SK-N-SH (cell line): ENCODE results near the gene PAN2. TPM values are rescaled to one million over a fixed set of nuclear protein-coding genes. Genes with fewer than 3 reads are reported as not detected.
A peak's percentile ranks its signal among the peaks of the same experiment; 100 is the strongest.

Experiments
- CTCF ChIA-PET: fragments of 300-600, 350-600 bp; formaldehyde crosslinking; extraction: SDS; loops from one replicate; lab custom pipeline; 2021; lab: Yijun Ruan, JAX
- POLR2A ChIA-PET: fragments of 350-600 bp; sonication (Branson Sonifier 250); formaldehyde crosslinking; extraction: SDS; loops from one replicate; lab custom pipeline; 2020; ENCODE audit warnings: antibody characterized with exemption, inconsistent platforms; lab: Yijun Ruan, JAX
- DNase-seq: peaks from one replicate; pipeline ENCODE4 v3.0.0; 2012
- H2AFZ ChIP-seq: fragments of 200-600 bp; sonication (generic); 2 replicates; pipeline ENCODE4 v1.8.1; 2016; ENCODE audit warnings: antibody characterized with exemption, mild to moderate bottlenecking, low read depth
- H3F3A ChIP-seq: fragments of 200-600 bp; sonication (generic); replicated peaks from 2 replicates; pipeline ENCODE3; 2016; ENCODE audit warnings: antibody characterized with exemption, mild to moderate bottlenecking; ENCODE audit not compliant: insufficient read depth
- H3K27ac ChIP-seq, 2 experiments: fragments of 200-500 bp in 1 of 2; fragments of 200-600 bp in 1 of 2; sonication (Bioruptor generic) in 1 of 2; sonication (generic), shearing (Covaris generic) in 1 of 2; 2 replicates each; pipeline versions ENCODE4 v1.5.1 to v1.6.1; 2014 to 2016; ENCODE audit warnings: low read depth in 2 of 2, inconsistent platforms in 1 of 2, low read length in 1 of 2, mild to moderate bottlenecking in 1 of 2, mixed read lengths in 1 of 2
- H3K27me3 ChIP-seq: fragments of 200-600 bp; sonication (generic), shearing (Covaris generic); 2 replicates; pipeline ENCODE4 v1.6.1; 2016; ENCODE audit warnings: mixed run types; ENCODE audit not compliant: insufficient read depth
- H3K36me3 ChIP-seq, 2 experiments: fragments of 200-500 bp in 1 of 2; fragments of 200-600 bp in 1 of 2; sonication (Bioruptor generic) in 1 of 2; sonication (generic) in 1 of 2; replicated peaks in 1 of 2; 2 replicates each; pipeline versions ENCODE3 to v1.5.1; 2014 to 2016; ENCODE audit warnings: low read length in 1 of 2, mild to moderate bottlenecking in 1 of 2; ENCODE audit not compliant: insufficient read depth in 2 of 2, control insufficient read depth in 1 of 2
- H3K4me1 ChIP-seq, 2 experiments: fragments of 200-500 bp in 1 of 2; fragments of 200-600 bp in 1 of 2; sonication (Bioruptor generic) in 1 of 2; sonication (generic), shearing (Covaris generic) in 1 of 2; 2 replicates each; pipeline versions ENCODE4 v1.5.1 to v1.6.1; 2014 to 2016; ENCODE audit warnings: low read depth in 1 of 2, low read length in 1 of 2, mixed run types in 1 of 2; ENCODE audit not compliant: insufficient read depth in 2 of 2, control insufficient read depth in 1 of 2
- H3K4me2 ChIP-seq: fragments of 200-600 bp; sonication (generic), shearing (Covaris generic); 2 replicates; pipeline ENCODE4 v1.6.1; 2017; ENCODE audit warnings: mixed run types
- H3K4me3 ChIP-seq, 2 experiments: fragments of 200-500 bp in 1 of 2; fragments of 200-600 bp in 1 of 2; sonication (Bioruptor generic) in 1 of 2; sonication (generic), shearing (Covaris generic) in 1 of 2; 2 replicates each; pipeline versions ENCODE4 v1.5.1 to v1.8.1; 2014 to 2016; ENCODE audit warnings: low read depth in 2 of 2, inconsistent platforms in 1 of 2, low read length in 1 of 2, mild to moderate bottlenecking in 1 of 2, mixed read lengths in 1 of 2, moderate library complexity in 1 of 2
- H3K79me2 ChIP-seq: fragments of 200-600 bp; sonication (generic); 2 replicates; pipeline ENCODE4 v1.8.1; 2017; ENCODE audit warnings: mild to moderate bottlenecking; ENCODE audit not compliant: insufficient read depth
- H3K9ac ChIP-seq: fragments of 200-600 bp; sonication (generic); 2 replicates; pipeline ENCODE4 v1.6.1; 2017; ENCODE audit warnings: mixed run types
- H3K9me2 ChIP-seq: fragments of 200-600 bp; sonication (generic); 2 replicates; pipeline ENCODE4 v1.6.1; 2017; ENCODE audit warnings: mixed run types
- H3K9me3 ChIP-seq: fragments of 200-600 bp; sonication (generic); 2 replicates; pipeline ENCODE4 v1.6.1; 2017; ENCODE audit warnings: mixed run types, mild to moderate bottlenecking, moderate library complexity
- H4K20me1 ChIP-seq: fragments of 200-600 bp; sonication (generic); 2 replicates; pipeline ENCODE4 v1.6.1; 2017; ENCODE audit warnings: mild to moderate bottlenecking, mixed run types; ENCODE audit not compliant: insufficient read depth
- EP300 ChIP-seq, 2 experiments: IDR thresholded peaks; 2 replicates each; pipeline versions ENCODE4 v1.4.0 to v1.6.1; 2012; ENCODE audit warnings: borderline replicate concordance in 1 of 2, low read depth in 1 of 2, low read length in 1 of 2
- EZH2phosphoT487 ChIP-seq: fragments of 200-600 bp; sonication (generic); IDR thresholded peaks from 2 replicates; pipeline ENCODE4 v1.6.1; 2017; ENCODE audit warnings: low read depth, mixed run types, mild to moderate bottlenecking, antibody characterized with exemption, moderate library complexity, borderline replicate concordance
- FOXJ3 ChIP-seq: sonication (generic); formaldehyde crosslinking; IDR thresholded peaks from 2 replicates; pipeline ENCODE4 v1.5.1; 2020; ENCODE audit warnings: mild to moderate bottlenecking, missing genetic modification reagents
- GABPA ChIP-seq: IDR thresholded peaks from 2 replicates; pipeline ENCODE4 v1.4.0; 2012; ENCODE audit warnings: low read depth, mild to moderate bottlenecking
- MXI1 ChIP-seq: IDR thresholded peaks from 2 replicates; pipeline ENCODE4 v1.6.1; 2012; ENCODE audit warnings: mild to moderate bottlenecking, low read depth, low read length, improper control_type of control experiment
- NFIC ChIP-seq: IDR thresholded peaks from 2 replicates; pipeline ENCODE4 v1.4.0; 2012; ENCODE audit warnings: borderline replicate concordance
- NRF1 ChIP-seq: IDR thresholded peaks from 2 replicates; pipeline ENCODE4 v1.6.1; 2012; ENCODE audit warnings: low read depth, mild to moderate bottlenecking, low read length
- POLR2AphosphoS5 ChIP-seq: IDR thresholded peaks from 2 replicates; pipeline ENCODE4 v1.6.1; 2012; ENCODE audit warnings: low read depth, low read length
- RCOR1 ChIP-seq: fragments of 150-350 bp; IDR thresholded peaks from 2 replicates; pipeline ENCODE4 v1.6.1; 2017; ENCODE audit warnings: antibody characterized with exemption, low read length
- RFX5 ChIP-seq: IDR thresholded peaks from 2 replicates; pipeline ENCODE4 v1.6.1; 2012; ENCODE audit warnings: mild to moderate bottlenecking, improper control_type of control experiment, low read length
- RXRA ChIP-seq: IDR thresholded peaks from 2 replicates; pipeline ENCODE4 v1.4.0; 2012; ENCODE audit warnings: low read depth, mild to moderate bottlenecking, borderline replicate concordance
- SIN3A ChIP-seq: IDR thresholded peaks from 2 replicates; pipeline ENCODE4 v1.6.1; 2012; ENCODE audit warnings: low read depth, mild to moderate bottlenecking, low read length, moderate library complexity, borderline replicate concordance
- SMC3 ChIP-seq: IDR thresholded peaks from 2 replicates; pipeline ENCODE4 v1.6.1; 2012; ENCODE audit warnings: low read depth, low read length, improper control_type of control experiment
- TAF1 ChIP-seq: IDR thresholded peaks from 2 replicates; pipeline ENCODE4 v1.6.1; 2012; ENCODE audit warnings: low read depth, mild to moderate bottlenecking, low read length, moderate library complexity, borderline replicate concordance
- TEAD4 ChIP-seq: IDR thresholded peaks from 2 replicates; pipeline ENCODE4 v1.4.0; 2012; ENCODE audit warnings: mild to moderate bottlenecking, borderline replicate concordance; ENCODE audit not compliant: insufficient read depth
- USF2 ChIP-seq: fragments of 150-350 bp; IDR thresholded peaks from 2 replicates; pipeline ENCODE4 v1.6.1; 2017; ENCODE audit warnings: antibody characterized with exemption, low read length, low read depth, borderline replicate concordance
- YY1 ChIP-seq: IDR thresholded peaks from 2 replicates; pipeline ENCODE4 v1.4.0; 2012; ENCODE audit warnings: low read depth, mild to moderate bottlenecking
- ZBTB33 ChIP-seq: IDR thresholded peaks from 2 replicates; pipeline ENCODE4 v1.4.0; 2012; ENCODE audit warnings: low read depth, borderline replicate concordance
- WGBS: methylation state at CpG from one replicate; pipeline ENCODE4 v1.1.6; 2017; ENCODE audit warnings: low lambda C conversion rate; 5-methylcytosine and 5-hydroxymethylcytosine counted together
- polyA plus RNA-seq, 3 experiments: library from polyadenylated mRNA; depleted of rRNA; stranded (reverse); fragments of >200 nt; gene quantifications; 2 replicates each; pipeline ENCODE4 v1.2.3, GENCODE V29; 2012
- TF ChIP-seq, protein P1 (sequence below): fragments of 200-600 bp; sonication (generic); IDR thresholded peaks from 2 replicates; pipeline ENCODE4 v1.6.1; 2017; ENCODE audit warnings: antibody characterized with exemption, mild to moderate bottlenecking, moderate library complexity
- TF ChIP-seq, protein P2 (sequence below): IDR thresholded peaks from 2 replicates; pipeline ENCODE4 v1.4.0; 2012; ENCODE audit warnings: low read depth

PAN2 gene, protein sequence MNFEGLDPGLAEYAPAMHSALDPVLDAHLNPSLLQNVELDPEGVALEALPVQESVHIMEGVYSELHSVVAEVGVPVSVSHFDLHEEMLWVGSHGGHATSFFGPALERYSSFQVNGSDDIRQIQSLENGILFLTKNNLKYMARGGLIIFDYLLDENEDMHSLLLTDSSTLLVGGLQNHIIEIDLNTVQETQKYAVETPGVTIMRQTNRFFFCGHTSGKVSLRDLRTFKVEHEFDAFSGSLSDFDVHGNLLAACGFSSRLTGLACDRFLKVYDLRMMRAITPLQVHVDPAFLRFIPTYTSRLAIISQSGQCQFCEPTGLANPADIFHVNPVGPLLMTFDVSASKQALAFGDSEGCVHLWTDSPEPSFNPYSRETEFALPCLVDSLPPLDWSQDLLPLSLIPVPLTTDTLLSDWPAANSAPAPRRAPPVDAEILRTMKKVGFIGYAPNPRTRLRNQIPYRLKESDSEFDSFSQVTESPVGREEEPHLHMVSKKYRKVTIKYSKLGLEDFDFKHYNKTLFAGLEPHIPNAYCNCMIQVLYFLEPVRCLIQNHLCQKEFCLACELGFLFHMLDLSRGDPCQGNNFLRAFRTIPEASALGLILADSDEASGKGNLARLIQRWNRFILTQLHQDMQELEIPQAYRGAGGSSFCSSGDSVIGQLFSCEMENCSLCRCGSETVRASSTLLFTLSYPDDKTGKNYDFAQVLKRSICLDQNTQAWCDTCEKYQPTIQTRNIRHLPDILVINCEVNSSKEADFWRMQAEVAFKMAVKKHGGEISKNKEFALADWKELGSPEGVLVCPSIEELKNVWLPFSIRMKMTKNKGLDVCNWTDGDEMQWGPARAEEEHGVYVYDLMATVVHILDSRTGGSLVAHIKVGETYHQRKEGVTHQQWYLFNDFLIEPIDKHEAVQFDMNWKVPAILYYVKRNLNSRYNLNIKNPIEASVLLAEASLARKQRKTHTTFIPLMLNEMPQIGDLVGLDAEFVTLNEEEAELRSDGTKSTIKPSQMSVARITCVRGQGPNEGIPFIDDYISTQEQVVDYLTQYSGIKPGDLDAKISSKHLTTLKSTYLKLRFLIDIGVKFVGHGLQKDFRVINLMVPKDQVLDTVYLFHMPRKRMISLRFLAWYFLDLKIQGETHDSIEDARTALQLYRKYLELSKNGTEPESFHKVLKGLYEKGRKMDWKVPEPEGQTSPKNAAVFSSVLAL
- polyA plus RNA-seq (2012; rRNA removed): 37.1 and 66.9 TPM in 2 replicates
- polyA plus RNA-seq (2012; cell fraction: cytosol; rRNA removed): 10.6 and 12.4 TPM in 2 replicates
- polyA plus RNA-seq (2012; cell fraction: nucleus; rRNA removed): 243 and 418 TPM in 2 replicates

GRCh38 chr12:56333679-56334489, at the start of gene PAN2:
Gene PAN2 (minus strand): TSS chr12:56334000. CDS start chr12:56333094, 906 bp downstream.
- H3K36me3 ChIP-seq: no peaks in the 10 kb centered on the region
- H3K79me2 ChIP-seq: peaks cover 4% of the 10 kb centered on the region; the same call in 1 of the 2 replicates
- peak; percentile 93 for DNase-seq
- no peaks in the 10 kb centered on the region for H3K9me3 ChIP-seq
- no peaks in the 10 kb centered on the region for H3K9me2 ChIP-seq
- 1% methylated on average over 45 of the region's 45 CpGs for WGBS
- H4K20me1 ChIP-seq: no peaks in the 10 kb centered on the region
- no peaks in the 10 kb centered on the region for H3K27me3 ChIP-seq
- H3K4me3 ChIP-seq: peak within 1 kb of the TSS; percentile 61 to 73
- H2AFZ ChIP-seq: peak within 1 kb of the TSS; percentile 85
- POLR2A ChIA-PET: interaction anchor here (0.8 to 3.1 kb wide), 7 partner anchors 9 to 131 kb away, joined by 3 to 26 read pairs (median 6); partner anchors contain the start of genes CNPY2, STAT2 and TIMELESS
- peak within 1 kb of the TSS; percentile 87 for H3K4me2 ChIP-seq
- CTCF ChIA-PET: interaction anchor here (0.7 to 2.2 kb wide), 7 partner anchors 9 to 215 kb away, joined by 3 to 17 read pairs (median 3); partner anchors contain the start of gene ZC3H10
- H3F3A ChIP-seq: peaks cover 5% of the 10 kb centered on the region
- H3K4me1 ChIP-seq: peaks cover 4 to 8% of the 10 kb centered on the region in 2 experiments; a peak in 1 of 4 replicates
- H3K27ac ChIP-seq: peak within 1 kb of the TSS; percentile 84 to 97
- H3K9ac ChIP-seq: peak within 1 kb of the TSS; percentile 87
- TF ChIP-seq GABPA (peak; percentile 61; the same call in 1 of the 2 replicates), SIN3A (no peak; the same call in 1 of the 2 replicates), ZBTB33 (no peak), RXRA (no peak), SMC3 (no peak), NFIC (no peak), FOXJ3 (CRISPR knock-in tag) (no peak), MXI1 (peak; percentile 73; the same call in 1 of the 2 replicates), TEAD4 (no peak), YY1 (peak; percentile 54; the same call in 1 of the 2 replicates), USF2 (no peak), POLR2AphosphoS5 (peak; percentile 90), TAF1 (peak; percentile 72; the same call in 1 of the 2 replicates), EZH2phosphoT487 (no peak), NRF1 (peak; percentile 55), RFX5 (peak; percentile 82), RCOR1 (no peak), EP300 (IDR thresholded peaks at IDR 0.05; ENCODE audit: borderline replicate concordance in 1 of 2, low read depth in 1 of 2, low read length in 1 of 2) (no peak)
- TF ChIP-seq, protein P1, sequence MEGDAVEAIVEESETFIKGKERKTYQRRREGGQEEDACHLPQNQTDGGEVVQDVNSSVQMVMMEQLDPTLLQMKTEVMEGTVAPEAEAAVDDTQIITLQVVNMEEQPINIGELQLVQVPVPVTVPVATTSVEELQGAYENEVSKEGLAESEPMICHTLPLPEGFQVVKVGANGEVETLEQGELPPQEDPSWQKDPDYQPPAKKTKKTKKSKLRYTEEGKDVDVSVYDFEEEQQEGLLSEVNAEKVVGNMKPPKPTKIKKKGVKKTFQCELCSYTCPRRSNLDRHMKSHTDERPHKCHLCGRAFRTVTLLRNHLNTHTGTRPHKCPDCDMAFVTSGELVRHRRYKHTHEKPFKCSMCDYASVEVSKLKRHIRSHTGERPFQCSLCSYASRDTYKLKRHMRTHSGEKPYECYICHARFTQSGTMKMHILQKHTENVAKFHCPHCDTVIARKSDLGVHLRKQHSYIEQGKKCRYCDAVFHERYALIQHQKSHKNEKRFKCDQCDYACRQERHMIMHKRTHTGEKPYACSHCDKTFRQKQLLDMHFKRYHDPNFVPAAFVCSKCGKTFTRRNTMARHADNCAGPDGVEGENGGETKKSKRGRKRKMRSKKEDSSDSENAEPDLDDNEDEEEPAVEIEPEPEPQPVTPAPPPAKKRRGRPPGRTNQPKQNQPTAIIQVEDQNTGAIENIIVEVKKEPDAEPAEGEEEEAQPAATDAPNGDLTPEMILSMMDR: peak; percentile 80
- TF ChIP-seq, protein P2, sequence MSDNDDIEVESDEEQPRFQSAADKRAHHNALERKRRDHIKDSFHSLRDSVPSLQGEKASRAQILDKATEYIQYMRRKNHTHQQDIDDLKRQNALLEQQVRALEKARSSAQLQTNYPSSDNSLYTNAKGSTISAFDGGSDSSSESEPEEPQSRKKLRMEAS: peak; percentile 75
